A673 (cell line): Measurements from ENCODE around the gene KNDC1. TPM values are rescaled to one million over a fixed set of nuclear protein-coding genes. Genes with fewer than 3 reads are reported as not detected.

Experiments used
- BruUV-seq: library from RNA; stranded (reverse); fragments of 400-500 nt; replicated peaks from 2 replicates; lab custom pipeline; 2021; lab: Mats Ljungman, UMichigan
- CTCF ChIA-PET: fragments of 300-600 bp; sonication (Branson Sonifier 250); formaldehyde crosslinking; loops from one replicate; lab custom pipeline; 2022; ENCODE audit warnings: antibody characterized with exemption; lab: Charles Lee
- POLR2A ChIA-PET: fragments of 300-600 bp; sonication (Branson Sonifier 250); formaldehyde crosslinking; loops from one replicate; lab custom pipeline; 2022; ENCODE audit warnings: antibody characterized with exemption; ENCODE audit not compliant: low non-redundant PET; lab: Charles Lee
- DNase-seq: peaks from one replicate; pipeline ENCODE4 v3.0.0-alpha.2; 2015; ENCODE audit warnings: low spot score
- H3K27ac ChIP-seq: fragments of 200-600 bp; sonication (generic); 2 replicates; pipeline ENCODE4 v1.5.1; 2016; ENCODE audit warnings: mixed run types, low read depth, mild to moderate bottlenecking, mixed read lengths, antibody characterized with exemption, low read length; ENCODE audit not compliant: poor library complexity, severe bottlenecking
- H3K27me3 ChIP-seq: fragments of 200-600 bp; sonication (generic); replicated peaks from 2 replicates; pipeline ENCODE4 v1.6.1; 2017; ENCODE audit warnings: mixed run types, low read depth, mild to moderate bottlenecking, mixed read lengths, antibody characterized with exemption, low read length; ENCODE audit not compliant: insufficient read depth, poor library complexity
- H3K36me3 ChIP-seq: fragments of 200-600 bp; sonication (generic); 2 replicates; pipeline ENCODE4 v1.6.1; 2016; ENCODE audit warnings: mixed run types, mild to moderate bottlenecking, mixed read lengths, antibody characterized with exemption, low read length; ENCODE audit not compliant: insufficient read depth, poor library complexity, severe bottlenecking
- H3K4me1 ChIP-seq: fragments of 200-600 bp; sonication (generic); 2 replicates; pipeline ENCODE4 v1.6.1; 2017; ENCODE audit warnings: mixed run types, mild to moderate bottlenecking, mixed read lengths, antibody characterized with exemption, low read length; ENCODE audit not compliant: insufficient read depth, poor library complexity, severe bottlenecking
- H3K4me3 ChIP-seq: fragments of 200-600 bp; sonication (generic); 2 replicates; pipeline ENCODE4 v1.5.1; 2016; ENCODE audit warnings: low read depth, mixed run types, mild to moderate bottlenecking, mixed read lengths, low read length; ENCODE audit not compliant: poor library complexity, severe bottlenecking
- H3K9me3 ChIP-seq: fragments of 200-600 bp; sonication (generic); 2 replicates; pipeline ENCODE4 v1.6.1; 2016; ENCODE audit warnings: mixed run types, low read depth, mild to moderate bottlenecking, mixed read lengths, antibody characterized with exemption, low read length; ENCODE audit not compliant: poor library complexity, severe bottlenecking
- CTCF ChIP-seq: fragments of 300-800, 200-600 bp; sonication (generic); conservative IDR thresholded peaks from 2 replicates; pipeline ENCODE4 v1.5.1; 2017; ENCODE audit warnings: low read depth, mild to moderate bottlenecking, antibody characterized with exemption, low read length, moderate library complexity, mixed read lengths
- EZH2 ChIP-seq: fragments of 200-600 bp; sonication (generic); IDR thresholded peaks from 2 replicates; pipeline ENCODE4 v1.6.1; 2017; ENCODE audit warnings: borderline replicate concordance, low read depth, mild to moderate bottlenecking, mixed read lengths, antibody characterized with exemption, low read length; ENCODE audit not compliant: poor library complexity, severe bottlenecking
- intact Hi-C: fragments of 100-400 bp; cut with micrococcal nuclease; formaldehyde crosslinking; loops from one replicate; pipeline ENCODE4 v1.10.0; 2022; ENCODE audit not compliant: unreplicated experiment
- total RNA-seq: library from RNA; stranded (reverse); gene quantifications from 2 replicates; pipeline ENCODE4 v1.2.3, GENCODE V29; 2021

The KNDC1 gene
- total RNA-seq, 1 experiment from 2014 or later: not detected

- BruUV-seq: no TSS peak
Observed at GRCh38 chr10:133253361-133253955, 93.4 kb downstream of the KNDC1 start.

GRCh38 chr10:133254421-133255120 lies 94.6 kb downstream of the KNDC1 start:
- BruUV-seq: no TSS peak
- H3K36me3 ChIP-seq: no peaks in the 10 kb centered on the region
- POLR2A ChIA-PET: no interaction called here
- H3K27ac ChIP-seq: no peak overlapping the region
- intact Hi-C loops: no loop called here
- no peak for TF ChIP-seq CTCF
- no peak for TF ChIP-seq EZH2
- no peak overlapping the region for H3K4me3 ChIP-seq
- peaks cover 9% of the 10 kb centered on the region for H3K4me1 ChIP-seq
- CTCF ChIA-PET: no interaction called here
- H3K27me3 ChIP-seq: peaks cover 5% of the 10 kb centered on the region
- DNase-seq: no peak
- H3K9me3 ChIP-seq: no peaks in the 10 kb centered on the region

More at GRCh38 chr10:133253361-133253955, 93.4 kb downstream of the KNDC1 start:
- Histone ChIP-seq H3K9me3 (no peaks in the 10 kb centered on the region), H3K4me1 (no peaks in the 10 kb centered on the region), H3K27ac (no peak overlapping the region), H3K4me3 (no peak overlapping the region), H3K27me3 (peaks cover 5% of the 10 kb centered on the region), H3K36me3 (no peaks in the 10 kb centered on the region)
- DNase-seq: no peak
- ChIA-PET CTCF (no interaction called here), POLR2A (no interaction called here)
- intact Hi-C loops: no loop called here
- TF ChIP-seq EZH2 (no peak), CTCF (no peak)

- Histone ChIP-seq H3K4me1 (peaks cover 12% of the 10 kb centered on the region), H3K4me3 (no peak overlapping the region), H3K9me3 (no peaks in the 10 kb centered on the region), H3K27me3 (peaks cover 1% of the 10 kb centered on the region), H3K27ac (no peak overlapping the region), H3K36me3 (no peaks in the 10 kb centered on the region)
- CTCF ChIA-PET: no interaction called here
- POLR2A ChIA-PET: no interaction called here
- DNase-seq: no peak
- TF ChIP-seq EZH2: no peak
- TF ChIP-seq CTCF: no peak
- no TSS peak for BruUV-seq
- intact Hi-C loops: no loop called here
Observed at GRCh38 chr10:133255323-133255722, 95.3 kb downstream of the KNDC1 start.
